ENCODE results near the gene PATJ.
"Not testable (repeated sequence)": the region's sequence is repeated elsewhere in the genome, so short reads cannot be mapped to it uniquely, and the experiment has no call there.

- TF ChIP-seq CTCF (IDR thresholded peaks at IDR 0.05; ENCODE audit: poor library complexity); EZH2 (IDR thresholded peaks at IDR 0.05; ENCODE audit: borderline replicate concordance): not testable (repeated sequence)
Observed at GRCh38 chr1:62185233-62185632, 443.0 kb downstream of the PATJ start.

All from hepatocyte (in vitro differentiated cells).